ENCODE measurements around the gene CRELD2.

DNA sequence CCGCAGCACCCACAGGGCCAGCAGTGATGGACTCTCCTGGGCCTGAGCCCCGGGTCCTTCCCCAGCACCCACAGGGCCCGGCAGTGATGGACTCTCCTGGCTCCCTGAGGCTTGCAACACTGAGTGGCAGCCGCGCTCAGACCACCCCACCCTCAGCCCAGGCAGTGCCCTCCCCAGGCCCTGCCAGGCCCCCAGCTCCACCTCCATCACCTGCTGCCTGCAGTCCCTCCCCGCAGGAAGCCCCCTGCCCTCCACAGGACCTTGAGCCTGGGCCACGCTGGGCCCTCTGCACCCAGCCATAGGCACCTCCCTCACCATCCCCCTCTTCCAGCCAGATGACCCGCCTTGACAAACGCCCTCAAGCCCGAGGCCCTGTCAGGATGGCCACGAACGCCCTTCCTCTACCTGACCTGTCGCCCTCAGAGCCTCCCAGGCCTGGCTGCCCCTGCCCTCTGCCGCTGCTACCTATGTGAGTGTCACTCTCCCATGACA lies 11.6 kb upstream of the CRELD2 start:
- TF ChIP-seq, protein P1, sequence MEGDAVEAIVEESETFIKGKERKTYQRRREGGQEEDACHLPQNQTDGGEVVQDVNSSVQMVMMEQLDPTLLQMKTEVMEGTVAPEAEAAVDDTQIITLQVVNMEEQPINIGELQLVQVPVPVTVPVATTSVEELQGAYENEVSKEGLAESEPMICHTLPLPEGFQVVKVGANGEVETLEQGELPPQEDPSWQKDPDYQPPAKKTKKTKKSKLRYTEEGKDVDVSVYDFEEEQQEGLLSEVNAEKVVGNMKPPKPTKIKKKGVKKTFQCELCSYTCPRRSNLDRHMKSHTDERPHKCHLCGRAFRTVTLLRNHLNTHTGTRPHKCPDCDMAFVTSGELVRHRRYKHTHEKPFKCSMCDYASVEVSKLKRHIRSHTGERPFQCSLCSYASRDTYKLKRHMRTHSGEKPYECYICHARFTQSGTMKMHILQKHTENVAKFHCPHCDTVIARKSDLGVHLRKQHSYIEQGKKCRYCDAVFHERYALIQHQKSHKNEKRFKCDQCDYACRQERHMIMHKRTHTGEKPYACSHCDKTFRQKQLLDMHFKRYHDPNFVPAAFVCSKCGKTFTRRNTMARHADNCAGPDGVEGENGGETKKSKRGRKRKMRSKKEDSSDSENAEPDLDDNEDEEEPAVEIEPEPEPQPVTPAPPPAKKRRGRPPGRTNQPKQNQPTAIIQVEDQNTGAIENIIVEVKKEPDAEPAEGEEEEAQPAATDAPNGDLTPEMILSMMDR (IDR thresholded peaks at IDR 0.05), result no peak
- no peak for TF ChIP-seq POLR2AphosphoS5 (IDR thresholded peaks at IDR 0.05)
- TF ChIP-seq POLR2A (IDR thresholded peaks at IDR 0.05; ENCODE audit: low read depth), result no peak
